ENCODE data around the gene TIAM2. TPM values are rescaled to one million over a fixed set of nuclear protein-coding genes. Genes with fewer than 3 reads are reported as not detected.
A peak's percentile ranks its signal among the peaks of the same experiment; 100 is the strongest.

TIAM2 gene
- total RNA-seq, 2 experiments from 2014 or later, result 5.4 to 6.2 TPM

DNA sequence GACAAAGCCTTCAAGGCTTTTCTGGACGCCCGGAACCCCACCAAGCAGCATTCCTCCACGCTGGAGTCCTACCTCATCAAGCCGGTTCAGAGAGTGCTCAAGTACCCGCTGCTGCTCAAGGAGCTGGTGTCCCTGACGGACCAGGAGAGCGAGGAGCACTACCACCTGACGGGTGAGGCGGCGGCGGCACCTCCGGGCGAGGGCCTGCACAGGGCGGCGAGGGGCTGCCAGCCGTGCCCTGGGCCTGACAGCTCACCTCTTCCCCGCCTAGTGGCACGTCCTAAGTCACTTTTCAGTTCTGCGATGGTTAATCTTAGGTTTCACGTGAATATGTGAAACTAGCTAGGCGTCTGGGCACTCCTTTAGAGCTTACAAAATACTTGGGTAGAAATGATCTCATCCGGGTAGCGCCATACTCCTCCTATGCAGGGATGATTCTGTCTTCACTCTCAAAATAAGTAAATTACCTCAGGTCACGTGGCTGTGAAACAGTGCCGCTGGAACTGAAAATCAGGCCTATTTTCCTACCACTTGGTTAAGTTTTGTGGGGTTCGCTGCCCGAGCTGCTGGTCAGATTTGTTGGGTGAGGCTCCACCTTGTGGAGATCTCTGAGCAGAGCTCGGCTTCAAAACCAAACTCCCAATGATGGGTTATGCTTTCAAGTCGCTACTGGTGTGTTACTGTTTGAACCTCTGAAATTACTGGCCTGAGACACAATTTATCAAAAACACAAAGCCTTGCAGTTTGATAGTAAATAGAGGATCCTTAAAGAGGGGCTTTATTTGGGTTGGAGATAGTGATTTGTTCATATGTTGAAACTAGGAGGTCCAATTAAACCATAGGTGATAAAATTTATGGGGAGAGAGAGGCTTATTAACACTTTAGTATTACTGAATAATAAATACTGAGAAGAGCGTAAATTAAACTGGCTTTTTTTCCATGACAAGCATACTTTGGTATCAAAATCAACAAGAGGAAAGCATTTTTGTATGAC, 253.2 kb downstream of the TIAM2 start:
- Histone ChIP-seq H4K20me1 (ENCODE audit: insufficient read depth, low read length) (no peaks in the 10 kb centered on the region), H3K79me2 (ENCODE audit: insufficient read depth, low read depth, low read length) (no peaks in the 10 kb centered on the region), H3K27ac (ENCODE audit: low read depth, low read length, poor library complexity, severe bottlenecking) (no peak overlapping the region), H3K36me3 (ENCODE audit: insufficient read depth, low read length) (peaks cover 80% of the 10 kb centered on the region), H3K9me2 (ENCODE audit: insufficient read depth, low read length) (no peaks in the 10 kb centered on the region), H3K9me3 (ENCODE audit: low read length) (no peaks in the 10 kb centered on the region), H3K4me3 (ENCODE audit: low read depth, low read length, poor library complexity, severe bottlenecking) (no peak overlapping the region), H3K4me2 (ENCODE audit: low read length) (no peak overlapping the region), H2AFZ (ENCODE audit: low read length) (no peak overlapping the region), H3K4me1 (ENCODE audit: insufficient read depth, low read length, poor library complexity, severe bottlenecking) (no peaks in the 10 kb centered on the region)
- peak; percentile 63 for DNase-seq (ENCODE audit: low spot score)
- CTCF ChIA-PET (ENCODE audit: unreplicated experiment), result interaction anchor here (1.2 kb wide), 1 partner anchor 66 kb away, joined by 3 read pairs; no protein-coding TSS in a partner anchor
- TF ChIP-seq, protein P1, sequence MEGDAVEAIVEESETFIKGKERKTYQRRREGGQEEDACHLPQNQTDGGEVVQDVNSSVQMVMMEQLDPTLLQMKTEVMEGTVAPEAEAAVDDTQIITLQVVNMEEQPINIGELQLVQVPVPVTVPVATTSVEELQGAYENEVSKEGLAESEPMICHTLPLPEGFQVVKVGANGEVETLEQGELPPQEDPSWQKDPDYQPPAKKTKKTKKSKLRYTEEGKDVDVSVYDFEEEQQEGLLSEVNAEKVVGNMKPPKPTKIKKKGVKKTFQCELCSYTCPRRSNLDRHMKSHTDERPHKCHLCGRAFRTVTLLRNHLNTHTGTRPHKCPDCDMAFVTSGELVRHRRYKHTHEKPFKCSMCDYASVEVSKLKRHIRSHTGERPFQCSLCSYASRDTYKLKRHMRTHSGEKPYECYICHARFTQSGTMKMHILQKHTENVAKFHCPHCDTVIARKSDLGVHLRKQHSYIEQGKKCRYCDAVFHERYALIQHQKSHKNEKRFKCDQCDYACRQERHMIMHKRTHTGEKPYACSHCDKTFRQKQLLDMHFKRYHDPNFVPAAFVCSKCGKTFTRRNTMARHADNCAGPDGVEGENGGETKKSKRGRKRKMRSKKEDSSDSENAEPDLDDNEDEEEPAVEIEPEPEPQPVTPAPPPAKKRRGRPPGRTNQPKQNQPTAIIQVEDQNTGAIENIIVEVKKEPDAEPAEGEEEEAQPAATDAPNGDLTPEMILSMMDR (conservative IDR thresholded peaks at IDR 0.05; ENCODE audit: low read length), result peak; percentile 89
- no peak for TF ChIP-seq EZH2phosphoT487 (IDR thresholded peaks at IDR 0.05; ENCODE audit: borderline replicate concordance, low read depth, low read length)
- POLR2A ChIA-PET, result interaction anchor here (0.9 kb wide), 1 partner anchor 40 kb away, joined by 3 read pairs; no protein-coding TSS in a partner anchor
- intact Hi-C loops (cut with micrococcal nuclease; ENCODE audit: unreplicated experiment), result loop anchor here (1.0 to 10.0 kb wide), 3 partner anchors 71 to 574 kb away; no protein-coding TSS in a partner anchor
- no TSS peak for BruUV-seq (replicated peaks)

GRCh38 chr6:155250701-155251381, 255.7 kb downstream of the TIAM2 start:
- TF ChIP-seq, protein P1 (conservative IDR thresholded peaks at IDR 0.05; ENCODE audit: low read length), result no peak
- no peak for TF ChIP-seq EZH2phosphoT487 (IDR thresholded peaks at IDR 0.05; ENCODE audit: borderline replicate concordance, low read depth, low read length)
- Histone ChIP-seq H3K4me2 (ENCODE audit: low read length) (no peak overlapping the region), H3K4me3 (ENCODE audit: low read depth, low read length, poor library complexity, severe bottlenecking) (no peak overlapping the region), H3K27ac (ENCODE audit: low read depth, low read length, poor library complexity, severe bottlenecking) (no peak overlapping the region), H3K36me3 (ENCODE audit: insufficient read depth, low read length) (peaks cover 86% of the 10 kb centered on the region), H4K20me1 (ENCODE audit: insufficient read depth, low read length) (no peaks in the 10 kb centered on the region), H3K9me2 (ENCODE audit: insufficient read depth, low read length) (no peaks in the 10 kb centered on the region), H3K9me3 (ENCODE audit: low read length) (no peaks in the 10 kb centered on the region), H3K4me1 (ENCODE audit: insufficient read depth, low read length, poor library complexity, severe bottlenecking) (no peaks in the 10 kb centered on the region), H2AFZ (ENCODE audit: low read length) (no peak overlapping the region), H3K79me2 (ENCODE audit: insufficient read depth, low read depth, low read length) (no peaks in the 10 kb centered on the region)
- no peak for DNase-seq (ENCODE audit: low spot score)
- ChIA-PET CTCF (ENCODE audit: unreplicated experiment) (no interaction called here), POLR2A (interaction anchor here (0.5 to 1.8 kb wide), 2 partner anchors 26 to 157 kb away, joined by 3 to 4 read pairs; no protein-coding TSS in a partner anchor)
- intact Hi-C loops (cut with micrococcal nuclease; ENCODE audit: unreplicated experiment), result no loop called here
- no TSS peak for BruUV-seq (replicated peaks)
